Gastroesophageal sphincter (tissue), 3 donors: Measurements from ENCODE around the gene LDLRAD4.

Experiments
- POLR2A ChIP-seq, 2 donors: fragments of 450-650 bp; IDR thresholded peaks; one replicate each; pipeline ENCODE4 v1.6.1; 2017; ENCODE audit warnings: antibody characterized with exemption in 2 of 2, mild to moderate bottlenecking in 2 of 2, moderate library complexity in 1 of 2
- TF ChIP-seq, protein P1 (sequence below), 4 experiments: fragments of 200-600 bp in 2 of 4; fragments of 450-650 bp in 2 of 4; sonication (generic) in 1 of 4; IDR thresholded peaks; one replicate each; pipeline ENCODE4 v1.5.1; 2017 to 2019; ENCODE audit warnings: antibody characterized with exemption in 4 of 4, mild to moderate bottlenecking in 2 of 4, moderate library complexity in 2 of 4

- TF ChIP-seq POLR2A (IDR thresholded peaks at IDR 0.05), result no peak
- TF ChIP-seq, protein P1, sequence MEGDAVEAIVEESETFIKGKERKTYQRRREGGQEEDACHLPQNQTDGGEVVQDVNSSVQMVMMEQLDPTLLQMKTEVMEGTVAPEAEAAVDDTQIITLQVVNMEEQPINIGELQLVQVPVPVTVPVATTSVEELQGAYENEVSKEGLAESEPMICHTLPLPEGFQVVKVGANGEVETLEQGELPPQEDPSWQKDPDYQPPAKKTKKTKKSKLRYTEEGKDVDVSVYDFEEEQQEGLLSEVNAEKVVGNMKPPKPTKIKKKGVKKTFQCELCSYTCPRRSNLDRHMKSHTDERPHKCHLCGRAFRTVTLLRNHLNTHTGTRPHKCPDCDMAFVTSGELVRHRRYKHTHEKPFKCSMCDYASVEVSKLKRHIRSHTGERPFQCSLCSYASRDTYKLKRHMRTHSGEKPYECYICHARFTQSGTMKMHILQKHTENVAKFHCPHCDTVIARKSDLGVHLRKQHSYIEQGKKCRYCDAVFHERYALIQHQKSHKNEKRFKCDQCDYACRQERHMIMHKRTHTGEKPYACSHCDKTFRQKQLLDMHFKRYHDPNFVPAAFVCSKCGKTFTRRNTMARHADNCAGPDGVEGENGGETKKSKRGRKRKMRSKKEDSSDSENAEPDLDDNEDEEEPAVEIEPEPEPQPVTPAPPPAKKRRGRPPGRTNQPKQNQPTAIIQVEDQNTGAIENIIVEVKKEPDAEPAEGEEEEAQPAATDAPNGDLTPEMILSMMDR (IDR thresholded peaks at IDR 0.05), result no peak
Measured at GRCh38 chr18:13558790-13559189, 340.2 kb downstream of the LDLRAD4 start.
